ENCODE data around the gene WFDC5. TPM values are rescaled to one million over a fixed set of nuclear protein-coding genes. Genes with fewer than 3 reads are reported as not detected.

The WFDC5 gene
- total and polyA plus RNA-seq, 4 donors = not detected

GRCh38 chr20:45110301-45110700 is 4.7 kb downstream of the WFDC5 start:
- WGBS = 92% methylated on average over 11 of the region's 11 CpGs
- Histone ChIP-seq H3K9ac (ENCODE audit: low read depth in 1 of 2, low read length in 2 of 2) (no peak overlapping the region), H3K4me3 (ENCODE audit: low read depth in 1 of 3, low read length in 3 of 3) (no peak overlapping the region), H3K27ac (ENCODE audit: low read depth in 1 of 2, low read length in 2 of 2) (no peak overlapping the region), H3K9me3 (ENCODE audit: control insufficient read depth in 4 of 4, low read length in 3 of 4) (no peaks in the 10 kb centered on the region), H3K27me3 (ENCODE audit: control insufficient read depth in 4 of 4, insufficient read depth in 4 of 4, low read length in 3 of 4) (peaks cover 0 to 3% (median 0%) of the 10 kb centered on the region in 4 donors), H3K36me3 (ENCODE audit: control insufficient read depth in 4 of 4, insufficient read depth in 3 of 4, low read depth in 1 of 4, low read length in 3 of 4) (no peaks in the 10 kb centered on the region), H3K4me1 (ENCODE audit: control insufficient read depth in 4 of 4, insufficient read depth in 4 of 4, low read length in 3 of 4) (no peaks in the 10 kb centered on the region)
- no peak for DNase-seq (ENCODE audit: low spot score)
- no peak for TF ChIP-seq ZBTB33 (IDR thresholded peaks at IDR 0.05)
- no peak for TF ChIP-seq REST (IDR thresholded peaks at IDR 0.05)
- TF ChIP-seq HNF4G (IDR thresholded peaks at IDR 0.05) = no peak
- TF ChIP-seq NR2F2 (IDR thresholded peaks at IDR 0.05) = no peak
- TF ChIP-seq RXRA (IDR thresholded peaks at IDR 0.05) = no peak
- no peak for TF ChIP-seq FOXA1 (IDR thresholded peaks at IDR 0.05)
- no peak for TF ChIP-seq RAD21 (IDR thresholded peaks at IDR 0.05)
- TF ChIP-seq JUND (IDR thresholded peaks at IDR 0.05) = no peak
- no peak for TF ChIP-seq ATF3 (IDR thresholded peaks at IDR 0.05)
- no peak for TF ChIP-seq EGR1 (IDR thresholded peaks at IDR 0.05; ENCODE audit: low read depth in 2 of 2)

GRCh38 chr20:45109634-45110033 is 5.3 kb downstream of the WFDC5 start:
- 74% methylated on average over 8 of the region's 8 CpGs for WGBS
- DNase-seq (ENCODE audit: low spot score) = no peak
- H3K36me3 ChIP-seq (ENCODE audit: control insufficient read depth in 4 of 4, insufficient read depth in 3 of 4, low read depth in 1 of 4, low read length in 3 of 4) = no peaks in the 10 kb centered on the region
- H3K9me3 ChIP-seq (ENCODE audit: control insufficient read depth in 4 of 4, low read length in 3 of 4) = no peaks in the 10 kb centered on the region
- H3K27me3 ChIP-seq (ENCODE audit: control insufficient read depth in 4 of 4, insufficient read depth in 4 of 4, low read length in 3 of 4) = peaks cover 0 to 3% (median 0%) of the 10 kb centered on the region in 4 donors
- no peaks in the 10 kb centered on the region for H3K4me1 ChIP-seq (ENCODE audit: control insufficient read depth in 4 of 4, insufficient read depth in 4 of 4, low read length in 3 of 4)
- no peak overlapping the region for H3K9ac ChIP-seq (ENCODE audit: low read depth in 1 of 2, low read length in 2 of 2)
- no peak overlapping the region for H3K4me3 ChIP-seq (ENCODE audit: low read depth in 1 of 3, low read length in 3 of 3)
- TF ChIP-seq ATF3 (IDR thresholded peaks at IDR 0.05) (no peak), NR2F2 (IDR thresholded peaks at IDR 0.05) (no peak), EGR1 (IDR thresholded peaks at IDR 0.05; ENCODE audit: low read depth in 2 of 2) (no peak), YY1 (IDR thresholded peaks at IDR 0.05) (no peak), GABPA (IDR thresholded peaks at IDR 0.05 in 1 of 2, conservative IDR thresholded peaks at IDR 0.05 in 1 of 2) (no peak), RXRA (IDR thresholded peaks at IDR 0.05) (no peak), CTCF (IDR thresholded peaks at IDR 0.05; ENCODE audit: low read depth, low read length, missing input control) (no peak), RAD21 (IDR thresholded peaks at IDR 0.05) (no peak), TAF1 (conservative IDR thresholded peaks at IDR 0.05) (no peak)
- no peak overlapping the region for H3K27ac ChIP-seq (ENCODE audit: low read depth in 1 of 2, low read length in 2 of 2)
